ENCODE data around the gene ZNF462. TPM values are rescaled to one million over a fixed set of nuclear protein-coding genes. Genes with fewer than 3 reads are reported as not detected.

ZNF462 gene
- total RNA-seq, 1 donor from 2014 or later: 0.16 TPM

GRCh38 chr9:106930477-106930876 is 67.5 kb downstream of the ZNF462 start:
- intact Hi-C loops (cut with micrococcal nuclease): no loop called here
- Mint-ChIP-seq H3K4me3 (no peak overlapping the region), H3K9me3 (peaks cover 18% of the 10 kb centered on the region), H3K27ac (no peak overlapping the region), H3K36me3 (ENCODE audit: low read depth) (no peaks in the 10 kb centered on the region), H3K4me1 (ENCODE audit: low read depth) (no peaks in the 10 kb centered on the region), H3K27me3 (ENCODE audit: insufficient read depth) (no peaks in the 10 kb centered on the region)
- no peak for DNase-seq (ENCODE audit: low spot score)

DNA sequence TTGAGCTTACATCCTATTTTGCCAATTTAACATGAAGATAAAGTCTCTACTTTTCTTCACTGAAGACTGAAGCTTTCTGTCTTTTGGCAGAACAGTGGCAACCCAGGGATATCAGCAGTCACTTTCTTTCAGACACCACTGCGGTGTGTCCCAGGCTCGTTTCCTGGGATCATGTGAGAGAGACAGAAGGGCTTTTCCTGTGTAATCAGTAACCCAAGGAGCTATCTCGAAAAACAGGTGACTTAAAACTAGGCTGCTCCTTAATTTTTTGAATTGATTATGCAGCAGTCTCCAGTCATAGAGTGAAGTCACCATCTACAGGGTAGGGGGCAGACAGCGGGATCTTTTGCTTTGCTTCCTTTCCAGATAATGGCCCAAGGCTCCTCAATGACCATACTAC is 68.5 kb downstream of the ZNF462 start:
- H3K4me3 Mint-ChIP-seq: no peak overlapping the region
- H3K36me3 Mint-ChIP-seq (ENCODE audit: low read depth): no peaks in the 10 kb centered on the region
- intact Hi-C loops (cut with micrococcal nuclease): no loop called here
- H3K27ac Mint-ChIP-seq: no peak overlapping the region
- no peak for DNase-seq (ENCODE audit: low spot score)
- H3K27me3 Mint-ChIP-seq (ENCODE audit: insufficient read depth): no peaks in the 10 kb centered on the region
- peaks cover 12% of the 10 kb centered on the region for H3K9me3 Mint-ChIP-seq
- no peaks in the 10 kb centered on the region for H3K4me1 Mint-ChIP-seq (ENCODE audit: low read depth)

DNA sequence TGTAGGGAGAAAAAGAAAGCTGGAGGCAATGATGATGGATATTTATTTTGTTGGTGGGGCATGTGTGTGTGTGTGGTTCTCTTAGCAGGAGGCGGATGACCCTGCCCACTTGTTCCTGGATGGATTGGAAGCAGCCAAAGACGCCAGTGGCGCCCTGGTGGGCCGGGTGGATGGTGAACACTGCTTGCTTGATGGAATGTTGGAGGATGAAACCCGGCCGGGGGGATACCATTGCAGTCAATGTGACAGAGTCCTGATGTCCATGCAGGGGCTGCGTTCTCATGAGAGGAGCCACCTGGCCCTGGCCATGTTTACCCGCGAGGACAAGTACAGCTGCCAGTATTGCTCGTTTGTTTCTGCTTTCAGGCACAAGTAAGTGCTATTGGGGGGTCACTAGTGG is 69.2 kb downstream of the ZNF462 start:
- Mint-ChIP-seq H3K4me1 (ENCODE audit: low read depth) (no peaks in the 10 kb centered on the region), H3K27me3 (ENCODE audit: insufficient read depth) (no peaks in the 10 kb centered on the region), H3K27ac (no peak overlapping the region), H3K36me3 (ENCODE audit: low read depth) (no peaks in the 10 kb centered on the region), H3K4me3 (no peak overlapping the region), H3K9me3 (peaks cover 9% of the 10 kb centered on the region)
- DNase-seq (ENCODE audit: low spot score): no peak
- intact Hi-C loops (cut with micrococcal nuclease): no loop called here

- H3K27me3 Mint-ChIP-seq (ENCODE audit: insufficient read depth): no peaks in the 10 kb centered on the region
- intact Hi-C loops (cut with micrococcal nuclease): no loop called here
- H3K27ac Mint-ChIP-seq: no peak overlapping the region
- H3K9me3 Mint-ChIP-seq: peaks cover 9% of the 10 kb centered on the region
- DNase-seq (ENCODE audit: low spot score): no peak
- no peaks in the 10 kb centered on the region for H3K36me3 Mint-ChIP-seq (ENCODE audit: low read depth)
- no peak overlapping the region for H3K4me3 Mint-ChIP-seq
- H3K4me1 Mint-ChIP-seq (ENCODE audit: low read depth): no peaks in the 10 kb centered on the region
These were observed 69.7 kb downstream of the ZNF462 start for GRCh38 chr9:106932675-106933074.

- Mint-ChIP-seq H3K4me1 (ENCODE audit: low read depth) (no peaks in the 10 kb centered on the region), H3K27ac (no peak overlapping the region), H3K9me3 (peaks cover 9% of the 10 kb centered on the region), H3K27me3 (ENCODE audit: insufficient read depth) (no peaks in the 10 kb centered on the region), H3K4me3 (no peak overlapping the region), H3K36me3 (ENCODE audit: low read depth) (no peaks in the 10 kb centered on the region)
- intact Hi-C loops (cut with micrococcal nuclease): no loop called here
- no peak for DNase-seq (ENCODE audit: low spot score)
These were observed 70.5 kb downstream of the ZNF462 start for GRCh38 chr9:106933470-106933869.

DNA sequence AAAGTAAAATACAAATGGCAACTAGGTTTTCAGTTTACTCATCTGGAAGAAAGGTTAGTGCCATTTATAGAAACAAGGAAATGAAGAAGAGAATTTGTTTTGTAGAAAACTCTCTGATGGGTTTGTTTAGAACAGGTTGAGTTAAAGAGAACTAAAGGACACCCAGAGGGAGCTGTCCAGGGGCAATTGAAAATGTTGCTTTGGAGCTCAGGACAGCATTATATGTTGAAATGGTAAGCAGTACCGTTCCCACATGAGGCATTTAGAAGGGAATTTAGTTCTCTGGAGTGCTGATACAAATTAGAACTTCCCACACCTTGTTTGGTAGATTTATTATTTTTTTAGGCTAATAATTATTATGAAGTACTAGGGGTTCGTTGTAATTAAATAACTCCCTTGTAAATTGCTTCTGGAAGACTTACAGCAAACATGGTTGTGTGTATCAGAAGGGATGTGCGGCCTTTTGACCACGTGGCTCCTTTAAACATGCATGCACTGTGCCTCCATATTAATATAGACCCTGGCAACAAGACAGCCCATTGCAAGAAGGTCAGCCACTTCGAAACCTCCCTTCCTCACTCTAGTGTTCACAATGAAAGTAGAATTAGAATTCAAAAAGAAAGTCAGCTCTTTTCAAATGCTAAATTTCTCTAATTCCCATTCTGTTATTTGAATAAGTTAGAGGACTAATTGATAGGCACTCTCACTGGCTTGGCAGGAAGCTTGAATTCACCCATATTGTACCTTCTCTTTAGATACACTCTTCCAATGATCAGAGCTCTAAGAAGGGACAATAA is 71.7 kb downstream of the ZNF462 start:
- Mint-ChIP-seq H3K27ac (no peak overlapping the region), H3K4me3 (no peak overlapping the region), H3K27me3 (ENCODE audit: insufficient read depth) (no peaks in the 10 kb centered on the region), H3K9me3 (peaks cover 9% of the 10 kb centered on the region), H3K36me3 (ENCODE audit: low read depth) (no peaks in the 10 kb centered on the region), H3K4me1 (ENCODE audit: low read depth) (no peaks in the 10 kb centered on the region)
- intact Hi-C loops (cut with micrococcal nuclease): no loop called here
- no peak for DNase-seq (ENCODE audit: low spot score)

GRCh38 chr9:106936680-106937079 is 73.7 kb downstream of the ZNF462 start:
- H3K4me1 Mint-ChIP-seq (ENCODE audit: low read depth): no peaks in the 10 kb centered on the region
- no peaks in the 10 kb centered on the region for H3K36me3 Mint-ChIP-seq (ENCODE audit: low read depth)
- intact Hi-C loops (cut with micrococcal nuclease): no loop called here
- no peak overlapping the region for H3K27ac Mint-ChIP-seq
- H3K9me3 Mint-ChIP-seq: no peaks in the 10 kb centered on the region
- no peak overlapping the region for H3K4me3 Mint-ChIP-seq
- no peak for DNase-seq (ENCODE audit: low spot score)
- no peaks in the 10 kb centered on the region for H3K27me3 Mint-ChIP-seq (ENCODE audit: insufficient read depth)

DNA sequence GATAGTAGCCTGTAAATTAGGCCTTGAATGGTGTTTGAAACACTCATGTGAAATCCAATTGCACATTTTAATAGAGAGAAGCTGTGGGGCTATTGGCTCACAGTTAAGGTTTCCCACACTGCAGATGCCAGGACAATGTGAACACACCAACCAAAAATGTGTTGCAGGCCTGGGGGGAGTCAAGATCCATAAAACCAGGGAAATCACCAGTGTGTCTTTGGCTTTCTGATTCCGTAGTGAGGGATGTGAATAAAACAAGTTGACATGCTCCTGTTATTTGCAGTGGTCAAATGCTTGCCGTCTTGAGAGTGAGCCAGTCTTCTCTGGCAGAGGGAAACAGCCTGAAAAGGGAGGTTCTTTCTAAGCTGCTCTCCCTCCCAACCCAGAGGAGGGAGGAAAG is 79.0 kb downstream of the ZNF462 start:
- Mint-ChIP-seq H3K4me1 (ENCODE audit: low read depth) (no peaks in the 10 kb centered on the region), H3K4me3 (no peak overlapping the region), H3K36me3 (ENCODE audit: low read depth) (no peaks in the 10 kb centered on the region), H3K27me3 (ENCODE audit: insufficient read depth) (no peaks in the 10 kb centered on the region), H3K27ac (no peak overlapping the region), H3K9me3 (no peaks in the 10 kb centered on the region)
- intact Hi-C loops (cut with micrococcal nuclease): no loop called here
- DNase-seq (ENCODE audit: low spot score): no peak

- H3K27ac Mint-ChIP-seq: no peak overlapping the region
- H3K4me1 Mint-ChIP-seq (ENCODE audit: low read depth): no peaks in the 10 kb centered on the region
These were observed 83.0 kb downstream of the ZNF462 start for GRCh38 chr9:106945727-106946660.

DNA sequence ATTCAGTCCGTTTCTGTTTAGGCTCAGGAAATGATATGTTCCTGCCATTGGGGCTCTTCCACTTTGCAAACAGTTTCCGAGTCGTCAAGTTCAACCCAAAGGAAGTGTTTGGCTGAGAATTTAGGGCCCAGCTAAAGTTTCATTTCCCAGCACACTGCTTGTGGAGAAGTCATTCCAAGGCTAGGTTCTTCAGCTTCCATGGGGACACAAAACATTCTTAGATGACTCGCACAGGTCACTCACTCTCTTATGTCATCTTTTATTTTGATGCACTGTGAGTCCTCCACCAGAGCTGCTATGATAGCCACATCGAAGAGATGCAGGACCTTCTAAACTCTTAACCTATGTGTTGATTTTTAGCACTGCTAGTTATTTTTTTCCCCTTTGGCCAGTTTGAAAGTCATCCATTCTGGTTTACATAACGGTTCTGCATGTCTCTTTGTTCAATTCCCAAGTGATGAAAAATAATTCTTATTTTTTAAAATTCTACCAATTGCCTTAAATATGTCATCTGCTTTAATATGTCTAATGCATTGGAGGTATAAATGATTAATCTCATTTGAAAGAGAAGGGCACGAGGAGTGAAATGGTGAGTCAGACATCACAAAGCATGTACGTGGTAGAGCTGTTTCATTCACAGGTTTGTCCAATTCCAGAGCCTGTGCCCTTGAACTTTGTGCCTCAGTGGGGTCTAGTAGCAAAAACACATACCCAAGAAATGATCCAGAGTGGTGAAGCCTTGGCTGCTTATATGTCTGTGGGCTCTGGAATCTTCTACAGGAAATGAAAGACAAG is 84.3 kb downstream of the ZNF462 start:
- Mint-ChIP-seq H3K4me3 (no peak overlapping the region), H3K36me3 (ENCODE audit: low read depth) (no peaks in the 10 kb centered on the region), H3K4me1 (ENCODE audit: low read depth) (no peaks in the 10 kb centered on the region), H3K27me3 (ENCODE audit: insufficient read depth) (no peaks in the 10 kb centered on the region), H3K27ac (no peak overlapping the region), H3K9me3 (no peaks in the 10 kb centered on the region)
- no peak for DNase-seq (ENCODE audit: low spot score)
- intact Hi-C loops (cut with micrococcal nuclease): no loop called here

More at GRCh38 chr9:106945727-106946660, 83.0 kb downstream of the ZNF462 start:
- H3K36me3 Mint-ChIP-seq (ENCODE audit: low read depth): no peaks in the 10 kb centered on the region
- DNase-seq (ENCODE audit: low spot score): no peak
- no peaks in the 10 kb centered on the region for H3K27me3 Mint-ChIP-seq (ENCODE audit: insufficient read depth)
- intact Hi-C loops (cut with micrococcal nuclease): no loop called here
- H3K9me3 Mint-ChIP-seq: no peaks in the 10 kb centered on the region
- H3K4me3 Mint-ChIP-seq: no peak overlapping the region

GRCh38 chr9:106953174-106953573 is 90.2 kb downstream of the ZNF462 start:
- no peaks in the 10 kb centered on the region for H3K9me3 Mint-ChIP-seq
- intact Hi-C loops (cut with micrococcal nuclease): no loop called here

GRCh38 chr9:106954558-106954957 is 91.6 kb downstream of the ZNF462 start:
- Mint-ChIP-seq H3K36me3 (ENCODE audit: low read depth) (no peaks in the 10 kb centered on the region), H3K27ac (no peak overlapping the region), H3K4me3 (no peak overlapping the region), H3K9me3 (no peaks in the 10 kb centered on the region), H3K27me3 (ENCODE audit: insufficient read depth) (no peaks in the 10 kb centered on the region), H3K4me1 (ENCODE audit: low read depth) (no peaks in the 10 kb centered on the region)
- intact Hi-C loops (cut with micrococcal nuclease): no loop called here
- DNase-seq (ENCODE audit: low spot score): no peak

More at GRCh38 chr9:106953174-106953573, 90.2 kb downstream of the ZNF462 start:
- Mint-ChIP-seq H3K4me1 (ENCODE audit: low read depth) (no peaks in the 10 kb centered on the region), H3K27me3 (ENCODE audit: insufficient read depth) (no peaks in the 10 kb centered on the region), H3K27ac (no peak overlapping the region), H3K36me3 (ENCODE audit: low read depth) (no peaks in the 10 kb centered on the region), H3K4me3 (no peak overlapping the region)
- DNase-seq (ENCODE audit: low spot score): no peak

All from activated T-helper 1 cell treated with anti-CD3 and anti-CD28 coated beads, Interleukin-12 subunit alpha, Interleukin-12 subunit beta, Interleukin-2, Interleukin-4 antibody, amounts not matched to agents 30 ng/mL and 10 ng/mL and 1 ng/mL, durations not matched to agents 14 hours and 24 hours and 36 hours (primary cell).